Body of pancreas (tissue), 4 donors: ENCODE data around the gene GLIS2.

Experiments used
- CTCF ChIP-seq, 7 experiments: fragments of 450-650 bp in 4 of 7; fragments of 200-600 bp in 3 of 7; sonication (generic) in 3 of 7; IDR thresholded peaks; one replicate each; pipeline ENCODE4 v1.5.1; 2016 to 2019; ENCODE audit warnings: antibody characterized with exemption in 7 of 7
- POLR2A ChIP-seq, 3 donors: fragments of 450-650 bp; IDR thresholded peaks; one replicate each; pipeline ENCODE4 v1.6.1; 2016; ENCODE audit warnings: antibody characterized with exemption in 3 of 3, mild to moderate bottlenecking in 2 of 3

- no peak for TF ChIP-seq CTCF (IDR thresholded peaks at IDR 0.05)
- TF ChIP-seq POLR2A (IDR thresholded peaks at IDR 0.05): no peak
These were observed 37.8 kb downstream of the GLIS2 start for GRCh38 chr16:4353675-4354074.
